GM21447 (cell line): Measurements from ENCODE around the gene HAX1.
A peak's percentile ranks its signal among the peaks of the same experiment; 100 is the strongest.
"Not testable (repeated sequence)": the region's sequence is repeated elsewhere in the genome, so short reads cannot be mapped to it uniquely, and the experiment has no call there.

Experiments used
- ATAC-seq: cut with Tn5 transposase; IDR thresholded peaks from one replicate; pipeline ENCODE4 v1.9.1; 2021; ENCODE audit not compliant: unreplicated experiment

Gene HAX1

GRCh38 chr1:154276797-154277196 is 4.4 kb downstream of the HAX1 start:
- no peak for ATAC-seq

- ATAC-seq: not testable (repeated sequence)
These were observed 15.2 kb downstream of the HAX1 start for GRCh38 chr1:154287591-154287990.

DNA sequence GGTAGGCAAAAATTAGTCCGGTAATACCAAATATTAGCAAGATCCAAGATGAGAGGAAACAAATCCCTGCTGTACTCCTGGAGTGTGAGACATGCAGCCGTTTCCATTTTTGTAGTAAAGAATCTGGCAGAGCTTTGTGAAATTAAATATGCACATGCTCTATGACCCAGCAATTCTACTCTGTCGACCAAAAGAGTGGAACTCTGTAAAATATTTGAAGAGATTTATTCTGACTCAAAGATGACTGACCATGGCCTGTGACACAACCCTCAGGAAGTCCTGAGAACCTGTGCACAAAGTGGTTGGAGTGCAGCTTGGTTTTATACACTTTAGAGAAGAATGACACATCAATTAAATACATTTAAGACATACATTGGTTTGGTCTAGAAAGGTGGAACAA is 16.2 kb downstream of the HAX1 start:
- no peak for ATAC-seq

DNA sequence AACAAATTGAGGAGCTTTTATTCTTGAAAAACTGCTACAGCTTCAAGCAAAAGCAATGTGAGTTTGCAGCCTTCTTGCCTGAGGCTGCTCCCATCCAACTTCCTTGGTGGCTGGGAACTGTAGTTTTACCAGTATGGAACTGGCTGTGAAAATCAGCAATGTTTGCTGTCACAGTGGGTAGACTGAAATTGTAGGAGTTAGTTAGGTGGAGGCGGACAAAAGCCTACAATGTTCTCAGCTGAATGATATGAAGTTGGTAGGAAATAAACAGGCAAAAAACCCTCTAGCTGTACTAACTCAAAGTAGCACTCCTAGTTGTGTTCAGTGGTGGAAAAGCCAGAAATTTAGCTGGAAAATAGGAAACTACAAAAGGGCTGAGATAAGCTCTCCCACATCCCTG is 18.5 kb downstream of the HAX1 start:
- ATAC-seq: no peak

DNA sequence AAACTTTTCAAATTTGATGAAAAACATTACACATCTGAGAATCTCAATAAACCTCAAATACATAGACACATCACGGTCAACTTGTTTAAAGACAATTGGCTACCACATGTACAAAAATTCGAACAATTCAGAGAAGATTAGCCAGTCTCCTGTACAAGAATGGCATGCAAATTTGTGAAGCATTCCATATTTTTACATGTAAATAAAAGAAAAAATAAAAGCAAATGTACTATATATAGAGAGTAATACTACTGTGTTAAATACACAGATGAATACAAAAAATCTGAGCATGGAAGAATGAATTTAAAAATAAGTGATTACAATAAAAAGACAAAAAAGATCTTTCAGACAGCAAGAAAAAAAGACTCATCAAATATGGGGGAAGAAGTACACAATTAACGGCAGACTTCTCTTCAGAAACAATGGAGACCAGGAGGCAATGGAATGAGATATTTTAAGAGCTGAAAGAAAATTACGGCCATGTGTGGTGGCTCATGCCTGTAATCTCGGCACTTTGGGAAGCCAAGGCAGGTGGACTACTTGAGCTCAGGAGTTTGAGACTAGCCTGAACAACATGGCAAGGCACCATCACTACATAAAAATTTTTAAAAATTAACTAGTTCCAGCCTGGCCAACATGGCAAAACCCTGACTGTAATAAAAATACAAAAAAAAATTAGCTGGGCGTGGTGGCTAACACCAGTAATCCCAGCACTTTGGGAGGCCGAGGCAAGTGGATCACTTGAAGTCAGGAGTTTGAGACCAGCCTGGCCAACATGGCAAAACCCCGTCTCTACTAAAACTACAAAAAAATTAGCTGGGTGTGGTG is 23.2 kb downstream of the HAX1 start:
- no peak for ATAC-seq

GRCh38 chr1:154301582-154301981 is 29.2 kb downstream of the HAX1 start:
- ATAC-seq: no peak

DNA sequence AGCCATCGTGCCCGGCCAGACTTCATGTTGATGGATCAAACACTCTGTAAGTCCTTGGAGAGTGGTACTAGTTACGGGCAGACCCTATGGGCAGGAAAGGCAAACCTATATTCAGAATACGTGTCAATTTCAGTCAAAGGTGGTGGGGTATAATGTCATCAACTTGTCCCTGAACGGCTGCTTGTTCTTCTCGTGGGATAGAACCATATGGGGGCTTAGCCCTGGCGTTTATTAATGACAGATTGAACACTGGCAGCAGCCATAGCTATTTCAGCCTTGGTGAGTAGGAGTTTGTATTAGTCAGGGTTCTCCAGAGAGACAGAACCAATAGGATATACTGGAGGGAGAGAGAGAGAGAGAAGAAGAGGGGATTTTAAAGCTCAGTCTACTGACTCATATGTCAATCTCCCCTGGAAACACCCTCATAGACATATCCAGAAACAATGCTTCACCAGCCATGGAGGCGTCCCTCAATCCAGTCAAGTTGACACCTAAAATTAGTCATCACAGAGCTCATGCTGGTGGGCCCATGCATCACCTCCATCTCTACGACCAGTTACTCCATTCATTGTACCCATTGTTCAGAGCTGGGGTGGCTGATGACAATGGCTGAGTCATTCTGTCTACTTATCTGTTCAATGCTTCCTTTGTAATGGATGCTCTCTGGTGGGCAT is 32.4 kb downstream of the HAX1 start:
- no peak for ATAC-seq

- no peak for ATAC-seq
These were observed 33.7 kb downstream of the HAX1 start for GRCh38 chr1:154306151-154306550.

GRCh38 chr1:154307670-154308270 is 35.3 kb downstream of the HAX1 start:
- ATAC-seq: not testable (repeated sequence)

- ATAC-seq: not testable (repeated sequence)
These were observed 36.7 kb downstream of the HAX1 start for GRCh38 chr1:154309136-154309535.

DNA sequence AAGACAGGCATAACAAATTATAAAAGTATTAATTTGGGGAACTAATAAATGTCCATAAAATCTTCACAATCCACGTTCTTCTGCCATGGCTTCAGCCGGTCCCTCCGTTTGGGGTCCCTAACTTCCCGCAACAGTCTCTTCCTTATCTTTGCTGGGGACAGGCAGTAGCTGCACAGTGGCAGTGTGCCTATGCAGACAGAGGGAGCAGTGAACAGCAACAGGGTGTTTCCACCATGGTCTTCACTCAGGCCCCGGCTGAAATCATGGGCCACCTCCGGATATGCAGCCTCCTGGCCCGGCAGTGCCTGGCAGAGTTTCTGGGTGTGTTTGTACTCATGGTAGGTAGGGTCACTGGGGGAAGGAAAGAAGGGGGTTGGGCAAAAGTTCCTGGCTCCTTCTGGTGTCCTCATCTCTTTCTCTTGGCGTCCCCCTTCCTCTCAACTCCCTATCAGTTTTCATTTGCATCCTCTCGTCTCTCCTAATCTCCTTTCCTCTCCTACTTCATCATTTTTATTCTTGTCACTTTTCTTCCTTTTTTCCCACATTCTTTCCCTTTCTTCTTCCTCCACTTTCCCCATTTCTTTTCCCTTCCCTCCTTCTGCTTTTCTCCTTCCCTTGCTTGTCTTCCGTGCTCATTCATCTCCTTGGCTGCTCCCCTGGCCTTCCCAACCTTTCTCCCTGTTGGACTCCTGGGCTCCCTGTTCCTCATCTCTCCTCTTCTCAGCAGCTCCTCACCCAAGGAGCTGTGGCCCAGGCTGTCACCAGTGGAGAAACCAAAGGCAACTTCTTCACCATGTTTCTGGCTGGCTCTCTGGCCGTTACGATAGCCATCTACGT is 40.0 kb downstream of the HAX1 start:
- ATAC-seq: not testable (repeated sequence)

- ATAC-seq: no peak
These were observed 40.6 kb downstream of the HAX1 start for GRCh38 chr1:154313066-154313356.

DNA sequence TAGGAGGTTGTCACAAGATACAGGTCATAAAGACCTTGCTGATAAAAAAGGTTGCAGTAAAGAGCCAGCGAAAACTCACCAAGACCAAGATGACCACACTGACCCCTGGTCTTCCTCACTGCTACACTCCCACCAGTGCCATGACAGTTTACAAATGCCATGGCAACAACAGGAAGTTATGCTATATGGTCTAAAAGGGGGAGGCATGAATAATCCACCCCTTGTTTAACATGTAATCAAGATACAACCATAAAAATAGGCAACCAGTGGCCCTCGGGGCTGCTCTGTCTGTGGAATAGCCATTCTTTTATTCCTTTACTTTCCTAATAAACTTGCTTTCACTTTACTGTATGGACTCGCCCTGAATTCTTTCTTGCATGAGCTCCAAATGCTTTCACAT is 41.8 kb downstream of the HAX1 start:
- ATAC-seq: not testable (repeated sequence)

GRCh38 chr1:154316704-154317103 is 44.3 kb downstream of the HAX1 start:
- no peak for ATAC-seq

- ATAC-seq: no peak
These were observed 46.0 kb downstream of the HAX1 start for GRCh38 chr1:154318386-154318785.

DNA sequence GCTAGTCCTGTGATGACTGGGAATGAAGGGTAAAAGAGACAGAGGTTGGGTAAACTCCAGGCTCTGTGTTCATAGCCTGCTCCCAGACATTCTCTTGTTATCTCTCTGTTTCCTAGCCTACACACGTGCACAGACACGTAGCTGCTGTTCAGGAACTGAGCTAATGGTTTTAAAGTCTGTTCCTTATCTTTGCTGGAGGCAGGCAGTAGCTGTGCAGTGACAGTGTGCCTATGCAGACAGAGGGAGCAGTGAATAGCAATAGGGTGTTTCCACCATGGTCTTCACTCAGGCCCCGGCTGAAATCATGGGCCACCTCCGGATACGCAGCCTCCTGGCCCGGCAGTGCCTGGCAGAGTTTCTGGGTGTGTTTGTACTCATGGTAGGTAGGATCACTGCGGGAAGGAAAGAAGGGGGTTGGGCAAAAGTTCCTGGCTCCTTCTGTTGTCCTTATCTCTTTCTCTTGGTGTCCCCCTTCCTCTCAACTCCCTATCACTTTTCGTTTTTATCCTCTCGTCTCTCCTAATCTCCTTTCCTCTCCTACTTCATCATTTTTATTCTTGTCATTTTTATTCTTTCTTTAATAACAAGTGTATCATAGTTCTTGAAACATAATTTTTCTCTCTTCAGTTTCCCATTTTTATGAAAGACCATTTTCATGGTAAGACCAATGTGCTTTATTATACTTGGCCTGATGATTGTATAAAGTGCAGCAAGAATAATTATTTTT is 48.6 kb downstream of the HAX1 start, which contains the start of gene AQP10:
Gene AQP10, plus strand, starts transcription at position 212 of the 727 bp plus-strand sequence. Its CDS starts 63 bp downstream, at position 275.
- ATAC-seq: no peak

DNA sequence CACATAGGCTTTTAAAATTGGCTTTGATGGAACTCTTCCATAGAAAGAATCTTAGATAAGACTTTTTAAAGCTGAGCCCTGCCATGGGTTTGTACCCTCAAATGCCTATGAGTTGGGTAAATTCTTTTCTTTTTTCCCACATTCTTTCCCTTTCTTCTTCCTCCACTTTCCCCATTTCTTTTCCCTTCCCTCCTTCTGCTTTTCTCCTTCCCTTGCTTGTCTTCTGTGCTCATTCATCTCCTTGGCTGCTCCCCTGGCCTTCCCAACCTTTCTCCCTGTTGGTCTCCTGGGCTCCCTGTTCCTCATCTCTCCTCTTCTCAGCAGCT is 49.1 kb downstream of the HAX1 start:
- not testable (repeated sequence) for ATAC-seq

GRCh38 chr1:154323493-154323892 is 51.1 kb downstream of the HAX1 start:
- ATAC-seq: no peak

GRCh38 chr1:154324241-154324640 is 51.8 kb downstream of the HAX1 start:
- ATAC-seq: no peak

DNA sequence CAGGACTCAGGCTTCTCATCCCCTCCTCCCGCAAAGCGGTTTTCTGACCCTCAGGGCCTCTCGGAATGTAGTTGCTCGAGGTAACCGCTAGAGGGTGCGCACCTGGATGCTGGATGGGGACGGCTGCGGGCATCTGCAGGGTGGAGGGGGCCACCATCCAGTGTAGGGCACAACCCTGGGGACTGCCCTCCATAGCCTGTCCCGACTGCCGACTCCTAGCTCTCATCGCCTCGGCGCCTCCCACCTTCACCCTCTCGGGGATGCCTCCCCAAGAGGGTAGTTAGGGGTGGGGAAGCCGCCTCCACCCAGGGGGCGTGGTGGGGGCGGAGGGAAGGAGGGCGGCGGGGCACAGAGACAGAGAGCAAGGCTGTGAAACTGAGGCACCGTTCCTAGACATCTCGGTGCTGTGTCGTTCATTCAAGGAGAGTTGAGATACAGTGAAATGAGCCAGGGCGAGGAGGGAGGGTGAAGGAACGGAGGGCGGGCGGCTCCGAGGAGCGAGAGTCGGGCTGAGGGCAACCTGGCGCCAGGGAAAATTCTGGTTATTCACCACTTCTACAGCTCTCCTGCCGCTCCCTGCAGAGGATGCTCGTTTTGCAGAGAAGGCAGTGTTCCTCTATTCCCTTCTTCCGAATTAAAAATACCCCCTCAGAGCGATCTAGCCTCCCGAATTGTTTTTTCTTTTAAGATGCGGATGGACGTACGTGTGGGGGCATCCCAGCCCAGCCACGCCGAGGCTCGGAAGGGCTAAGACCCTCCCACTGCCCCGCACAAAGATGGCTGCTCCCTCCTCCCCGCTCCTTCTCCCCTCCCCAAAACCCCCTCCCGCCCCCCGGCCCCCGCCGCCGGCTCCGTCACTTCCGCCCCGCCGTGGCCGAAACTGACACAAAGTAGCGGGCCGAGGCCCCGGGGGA is 52.5 kb downstream of the HAX1 start, which contains the start of gene ATP8B2:
Gene ATP8B2, plus strand, starts transcription at position 857 of the 914 bp plus-strand sequence. CDS start 2,617 bp downstream, outside the sequence.
- peak; percentile 42 for ATAC-seq
